GM12872 (cell line): ENCODE data around the gene ST6GAL1.

Source experiments
- TF ChIP-seq, protein P1 (sequence below): IDR thresholded peaks from 3 replicates; pipeline ENCODE4 v1.5.1; 2011; ENCODE audit warnings: low read depth, mild to moderate bottlenecking, low read length, moderate library complexity; ENCODE audit not compliant: insufficient read depth

Gene ST6GAL1

DNA sequence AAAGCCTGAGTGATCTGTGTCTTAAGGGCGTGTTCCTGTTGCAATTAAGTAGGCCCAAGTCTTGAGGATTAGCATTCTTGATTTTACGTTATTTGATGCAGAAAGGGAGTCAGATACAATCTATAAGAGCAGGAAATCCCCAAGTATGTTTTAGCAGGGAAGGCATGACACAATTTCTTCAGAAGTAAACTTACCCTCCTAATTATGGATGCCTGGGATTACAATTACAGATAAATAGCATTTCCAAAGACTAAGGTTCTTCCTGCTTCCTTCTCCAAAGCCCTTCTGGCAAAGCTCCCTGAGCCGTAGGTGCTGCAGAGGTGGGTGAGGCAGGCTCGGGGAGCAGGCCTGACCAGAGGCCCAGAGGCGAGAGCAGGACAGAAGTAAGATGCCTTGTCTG is 34.9 kb upstream of the ST6GAL1 start:
- TF ChIP-seq, protein P1, sequence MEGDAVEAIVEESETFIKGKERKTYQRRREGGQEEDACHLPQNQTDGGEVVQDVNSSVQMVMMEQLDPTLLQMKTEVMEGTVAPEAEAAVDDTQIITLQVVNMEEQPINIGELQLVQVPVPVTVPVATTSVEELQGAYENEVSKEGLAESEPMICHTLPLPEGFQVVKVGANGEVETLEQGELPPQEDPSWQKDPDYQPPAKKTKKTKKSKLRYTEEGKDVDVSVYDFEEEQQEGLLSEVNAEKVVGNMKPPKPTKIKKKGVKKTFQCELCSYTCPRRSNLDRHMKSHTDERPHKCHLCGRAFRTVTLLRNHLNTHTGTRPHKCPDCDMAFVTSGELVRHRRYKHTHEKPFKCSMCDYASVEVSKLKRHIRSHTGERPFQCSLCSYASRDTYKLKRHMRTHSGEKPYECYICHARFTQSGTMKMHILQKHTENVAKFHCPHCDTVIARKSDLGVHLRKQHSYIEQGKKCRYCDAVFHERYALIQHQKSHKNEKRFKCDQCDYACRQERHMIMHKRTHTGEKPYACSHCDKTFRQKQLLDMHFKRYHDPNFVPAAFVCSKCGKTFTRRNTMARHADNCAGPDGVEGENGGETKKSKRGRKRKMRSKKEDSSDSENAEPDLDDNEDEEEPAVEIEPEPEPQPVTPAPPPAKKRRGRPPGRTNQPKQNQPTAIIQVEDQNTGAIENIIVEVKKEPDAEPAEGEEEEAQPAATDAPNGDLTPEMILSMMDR: no peak

DNA sequence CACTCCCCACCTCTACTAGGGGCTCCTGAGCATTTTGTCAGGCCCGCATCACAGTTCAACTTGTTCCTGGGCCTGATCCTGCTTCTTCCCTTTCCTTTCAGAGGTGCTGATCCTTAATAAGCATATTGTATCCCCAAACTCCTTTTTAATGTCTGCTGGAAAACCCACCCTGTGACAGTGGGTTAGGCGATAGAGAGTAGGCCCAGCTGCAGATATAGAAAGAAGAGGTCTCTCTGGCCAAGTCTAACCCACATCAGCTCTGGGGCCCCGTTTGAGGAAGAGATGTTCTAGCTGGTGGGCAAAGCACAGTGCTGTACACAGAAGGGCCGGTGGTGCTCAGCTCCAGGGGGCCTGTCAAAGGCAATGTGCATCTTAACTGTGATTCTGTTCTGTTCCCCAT is 34.3 kb upstream of the ST6GAL1 start:
- TF ChIP-seq, protein P1: no peak

DNA sequence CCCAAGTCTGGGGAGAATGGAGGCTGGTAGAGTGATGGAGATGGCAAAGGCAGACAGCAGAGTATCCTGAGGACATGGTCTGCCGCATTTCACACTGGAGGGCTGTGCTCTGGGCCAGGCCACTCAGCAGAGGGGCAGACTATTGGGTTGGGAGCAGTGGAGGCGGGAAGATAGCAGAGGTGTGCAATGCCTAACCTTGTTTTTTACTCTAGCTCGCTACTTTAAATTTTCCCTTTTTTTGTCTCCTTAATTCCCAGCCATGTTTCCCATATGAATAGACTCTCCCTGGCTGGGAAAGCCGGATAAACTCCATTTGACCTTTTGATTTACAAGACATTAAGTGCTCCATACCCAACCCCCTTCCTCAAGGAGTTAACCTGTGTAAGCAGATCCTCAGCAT is 33.5 kb upstream of the ST6GAL1 start:
- TF ChIP-seq, protein P1: no peak

DNA sequence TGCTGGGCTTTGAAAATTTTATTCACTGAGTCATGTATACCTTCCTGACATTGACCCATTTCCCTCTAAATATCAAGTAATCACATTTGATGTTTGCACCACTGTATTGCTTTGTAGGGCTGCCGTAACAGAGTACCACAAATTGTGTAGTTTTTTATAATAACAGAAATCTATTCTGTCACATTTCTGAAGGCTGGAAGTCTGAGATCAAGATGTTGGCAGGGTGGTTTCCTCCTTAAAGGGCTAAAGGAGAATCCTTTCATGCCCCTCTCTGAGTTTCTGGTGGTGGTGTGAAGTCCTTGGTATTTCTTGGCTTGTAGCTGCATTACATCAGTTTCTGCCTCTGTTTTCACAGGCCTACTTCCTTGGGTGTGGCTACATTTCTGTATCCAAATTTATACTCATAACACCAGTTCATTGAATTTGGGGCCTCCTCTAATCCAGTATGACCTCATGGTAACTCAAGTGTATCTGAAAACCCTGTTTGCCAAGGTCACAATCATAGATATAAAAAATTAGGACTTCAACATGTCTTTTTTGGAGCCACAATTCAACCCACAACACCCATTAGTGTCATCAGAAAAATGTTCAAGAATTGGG is 29.1 kb upstream of the ST6GAL1 start:
- TF ChIP-seq, protein P1: no peak

DNA sequence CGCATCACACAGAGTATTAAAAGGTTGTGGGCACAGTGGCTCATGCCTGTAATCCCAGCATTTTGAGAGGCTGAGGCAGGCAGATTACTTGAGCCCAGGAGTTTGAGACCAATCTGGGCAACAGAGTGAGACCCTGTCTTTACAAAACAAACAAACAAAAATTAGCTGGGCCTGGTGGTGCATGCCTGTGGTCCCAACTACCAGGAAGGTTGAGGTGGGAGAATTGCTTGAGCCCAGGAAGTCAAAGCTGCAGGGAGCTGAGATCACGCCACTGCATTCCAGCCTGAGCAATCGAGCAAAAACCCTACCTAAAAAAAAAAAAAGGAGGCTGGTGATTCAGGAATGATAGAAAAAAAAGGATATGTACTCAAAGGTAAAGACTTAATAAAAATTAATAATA is 28.2 kb upstream of the ST6GAL1 start:
- TF ChIP-seq, protein P1: no peak

DNA sequence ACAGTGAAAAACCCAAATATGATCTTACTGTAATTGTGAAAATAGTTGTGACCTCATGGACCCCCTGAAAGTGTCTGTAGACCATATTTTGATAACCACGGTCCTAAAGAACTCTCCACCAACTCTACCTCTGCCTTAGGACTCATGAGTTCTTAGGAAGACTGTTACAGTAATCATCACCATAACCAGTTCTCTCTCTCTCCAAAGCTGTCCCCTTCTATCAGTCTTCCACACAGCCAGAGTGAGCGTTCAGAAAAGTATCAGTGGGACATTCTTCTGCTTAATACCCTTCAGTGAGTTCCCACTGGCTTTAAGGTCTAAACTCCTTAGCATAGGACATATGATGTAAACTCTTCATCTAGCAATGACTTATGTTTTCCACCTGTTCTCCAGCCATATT is 27.6 kb upstream of the ST6GAL1 start:
- TF ChIP-seq, protein P1: no peak

DNA sequence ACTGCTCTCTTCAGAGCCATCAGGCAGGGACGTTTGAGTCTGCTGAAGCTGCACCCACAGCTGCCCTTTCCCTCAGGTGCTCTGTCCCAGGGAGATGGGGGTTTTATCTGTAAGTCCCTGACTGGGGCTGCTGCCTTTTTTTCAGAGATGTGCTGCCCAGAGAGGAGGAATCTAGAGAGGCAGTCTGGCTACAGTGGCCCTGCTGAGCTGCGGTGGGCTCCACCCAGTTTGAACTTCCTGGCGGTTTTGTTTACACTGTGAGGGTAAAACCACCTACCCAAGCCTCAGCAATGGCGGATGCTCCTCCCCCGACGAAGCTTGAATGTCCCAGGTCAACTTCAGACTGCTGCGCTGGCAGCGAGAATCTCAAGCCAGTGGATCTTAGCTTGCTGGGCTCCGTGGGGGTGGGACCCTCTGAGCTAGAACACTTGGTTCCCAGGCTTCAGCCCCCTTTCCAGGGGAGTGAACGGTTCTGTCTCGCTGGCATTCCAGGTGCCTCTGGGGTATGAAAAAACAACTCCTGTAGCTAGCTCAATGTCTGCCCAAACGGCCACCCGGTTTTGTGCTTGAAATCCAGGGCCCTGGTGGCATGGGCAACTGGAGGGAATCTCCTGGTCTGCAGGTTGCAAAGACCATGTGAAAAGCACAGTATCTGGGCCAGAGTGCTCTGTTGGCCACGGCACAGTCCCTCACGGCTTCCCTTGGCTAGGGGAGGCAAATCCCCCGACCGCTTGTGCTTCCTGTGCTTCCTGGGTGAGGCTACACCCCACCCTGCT is 21.1 kb upstream of the ST6GAL1 start:
- TF ChIP-seq, protein P1: no peak
